GM19043 (cell line): Measurements from ENCODE around the gene SH3PXD2B.
"Not testable (repeated sequence)": the region's sequence is repeated elsewhere in the genome, so short reads cannot be mapped to it uniquely, and the experiment has no call there.

Source experiments
- ATAC-seq: cut with Tn5 transposase; IDR thresholded peaks from one replicate; pipeline ENCODE4 v1.9.1; 2021; ENCODE audit warnings: low read depth; ENCODE audit not compliant: unreplicated experiment

The SH3PXD2B gene

GRCh38 chr5:172403817-172404216 is 50.5 kb downstream of the SH3PXD2B start:
- ATAC-seq: no peak

GRCh38 chr5:172403189-172403796 is 51.0 kb downstream of the SH3PXD2B start:
- no peak for ATAC-seq

GRCh38 chr5:172402531-172403188 is 51.7 kb downstream of the SH3PXD2B start:
- no peak for ATAC-seq

DNA sequence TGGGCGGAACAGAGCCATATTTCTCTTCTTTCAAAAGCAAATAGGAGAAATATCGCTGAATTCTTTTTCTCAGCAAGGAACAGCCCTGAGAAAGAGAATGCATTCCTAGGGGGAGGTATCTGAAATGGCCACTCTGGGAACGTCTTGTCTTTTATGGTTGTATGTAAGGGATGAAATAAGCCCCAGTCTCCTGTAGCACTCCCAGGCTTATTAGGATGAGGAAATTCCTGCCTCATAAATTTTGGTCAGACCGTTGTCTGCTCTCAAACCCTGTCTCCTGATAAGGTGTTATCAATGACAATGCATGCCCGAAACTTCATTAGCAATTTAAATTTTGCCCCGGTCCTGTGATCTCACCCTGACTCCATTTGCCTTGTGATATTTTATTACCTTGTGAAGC is 52.3 kb downstream of the SH3PXD2B start:
- ATAC-seq: not testable (repeated sequence)

DNA sequence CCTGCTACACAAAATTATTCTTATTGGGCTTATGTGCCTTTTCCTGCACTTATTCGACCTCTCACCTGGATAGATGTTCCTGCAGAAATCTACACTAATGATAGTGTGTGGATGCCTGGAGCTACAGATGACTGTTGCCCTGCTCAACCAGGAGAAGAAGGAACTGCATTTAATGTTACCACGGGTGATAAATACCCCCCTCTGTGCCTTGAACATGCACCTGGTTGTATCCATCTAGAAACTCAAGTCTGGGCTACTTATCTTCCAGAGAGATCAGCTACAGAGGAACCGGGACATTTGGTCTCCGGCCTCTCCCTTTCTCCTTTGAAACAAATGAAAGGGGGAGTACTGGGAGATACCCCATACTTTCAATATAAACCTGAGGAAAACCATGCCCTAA is 54.5 kb downstream of the SH3PXD2B start:
- ATAC-seq: no peak

- no peak for ATAC-seq
Measured at GRCh38 chr5:172399336-172399735, 55.0 kb downstream of the SH3PXD2B start.

DNA sequence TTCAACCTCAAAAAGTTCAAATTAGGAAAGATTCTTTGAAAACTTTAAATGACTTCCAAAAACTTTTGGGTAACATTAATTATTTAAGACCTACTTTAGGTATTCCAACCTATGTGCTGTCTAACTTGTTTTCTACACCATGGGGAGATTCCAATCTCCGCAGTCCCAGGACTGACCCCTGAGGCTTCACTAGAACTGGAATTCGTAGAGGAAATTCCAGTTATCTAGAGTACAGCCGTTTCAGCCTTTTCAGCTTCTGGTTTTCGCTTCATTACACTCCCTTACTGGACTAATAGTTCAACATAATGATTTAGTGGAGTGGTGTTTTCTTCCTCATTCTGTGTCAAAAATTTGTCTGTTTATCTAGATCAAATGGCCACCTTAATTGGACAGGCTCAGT is 55.7 kb downstream of the SH3PXD2B start:
- not testable (repeated sequence) for ATAC-seq

DNA sequence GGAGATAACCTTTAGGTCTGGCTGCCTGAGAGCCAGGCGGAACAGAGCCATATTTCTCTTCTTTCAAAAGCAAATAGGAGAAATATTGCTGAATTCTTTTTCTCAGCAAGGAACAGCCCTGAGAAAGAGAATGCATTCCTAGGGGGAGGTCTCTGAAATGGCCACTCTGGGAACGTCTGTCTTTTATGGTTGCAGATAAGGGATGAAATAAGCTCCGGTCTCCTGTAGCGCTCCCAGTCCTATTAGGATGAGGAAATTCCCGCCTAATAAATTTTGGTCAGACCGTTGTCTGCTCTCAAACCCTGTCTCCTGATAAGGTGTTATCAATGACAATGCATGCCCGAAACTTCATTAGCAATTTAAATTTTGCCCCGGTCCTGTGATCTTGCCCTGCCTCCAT is 57.3 kb downstream of the SH3PXD2B start:
- ATAC-seq: not testable (repeated sequence)

DNA sequence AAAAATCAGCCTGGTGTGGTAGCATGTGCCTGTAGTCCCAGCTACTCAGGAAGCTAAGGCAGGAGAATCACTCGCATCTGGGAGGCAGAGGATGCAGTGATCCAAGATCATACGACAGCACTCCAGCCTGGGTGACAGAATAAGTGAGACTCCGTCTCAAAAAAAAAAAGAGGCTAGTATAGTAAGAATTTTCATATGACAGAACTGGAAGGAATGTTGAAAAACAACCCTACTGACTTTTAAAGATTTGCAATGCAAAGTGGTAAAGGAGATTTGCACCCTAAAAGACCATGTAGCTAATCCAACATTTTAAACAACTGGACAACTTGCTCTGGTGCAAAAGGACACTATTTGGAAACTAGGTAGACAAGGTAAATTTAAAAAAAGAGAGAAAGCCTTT is 58.1 kb downstream of the SH3PXD2B start:
- no peak for ATAC-seq

GRCh38 chr5:172395483-172395882 is 58.8 kb downstream of the SH3PXD2B start:
- ATAC-seq: no peak

GRCh38 chr5:172389578-172390112 is 64.7 kb downstream of the SH3PXD2B start:
- no peak for ATAC-seq

GRCh38 chr5:172388246-172388733 is 66.0 kb downstream of the SH3PXD2B start:
- no peak for ATAC-seq

GRCh38 chr5:172385707-172386106 is 68.6 kb downstream of the SH3PXD2B start:
- ATAC-seq: no peak

- no peak for ATAC-seq
Measured at GRCh38 chr5:172385010-172385563, 69.2 kb downstream of the SH3PXD2B start.

DNA sequence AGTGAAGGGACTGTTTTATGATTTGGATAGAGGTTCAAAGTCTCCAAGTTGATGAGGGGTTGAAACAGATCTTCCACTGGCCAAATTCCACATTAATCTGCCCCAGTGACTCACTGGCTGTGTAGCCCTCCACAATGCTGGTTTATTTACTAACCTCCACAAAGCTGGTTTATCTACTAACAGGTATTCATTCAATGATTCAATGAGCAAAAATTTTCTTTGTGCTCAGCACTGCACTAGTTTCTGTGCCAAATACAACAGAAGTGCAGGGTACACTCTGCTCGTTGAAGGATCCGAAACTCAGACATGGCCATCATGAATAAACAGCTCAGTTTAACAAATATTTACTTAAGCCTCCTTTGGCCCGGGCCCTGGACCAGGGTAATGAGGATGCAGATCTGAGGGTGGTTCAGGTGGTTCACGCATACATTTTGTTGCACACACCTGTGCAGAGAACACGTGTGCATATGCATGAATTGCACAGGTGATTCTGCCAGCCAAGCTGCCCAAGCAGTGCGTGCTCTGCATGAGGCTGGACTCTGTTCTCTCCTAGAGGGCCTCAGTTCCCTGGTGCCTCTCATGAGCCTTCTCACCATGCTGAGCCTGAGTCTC is 71.0 kb downstream of the SH3PXD2B start:
- ATAC-seq: no peak

DNA sequence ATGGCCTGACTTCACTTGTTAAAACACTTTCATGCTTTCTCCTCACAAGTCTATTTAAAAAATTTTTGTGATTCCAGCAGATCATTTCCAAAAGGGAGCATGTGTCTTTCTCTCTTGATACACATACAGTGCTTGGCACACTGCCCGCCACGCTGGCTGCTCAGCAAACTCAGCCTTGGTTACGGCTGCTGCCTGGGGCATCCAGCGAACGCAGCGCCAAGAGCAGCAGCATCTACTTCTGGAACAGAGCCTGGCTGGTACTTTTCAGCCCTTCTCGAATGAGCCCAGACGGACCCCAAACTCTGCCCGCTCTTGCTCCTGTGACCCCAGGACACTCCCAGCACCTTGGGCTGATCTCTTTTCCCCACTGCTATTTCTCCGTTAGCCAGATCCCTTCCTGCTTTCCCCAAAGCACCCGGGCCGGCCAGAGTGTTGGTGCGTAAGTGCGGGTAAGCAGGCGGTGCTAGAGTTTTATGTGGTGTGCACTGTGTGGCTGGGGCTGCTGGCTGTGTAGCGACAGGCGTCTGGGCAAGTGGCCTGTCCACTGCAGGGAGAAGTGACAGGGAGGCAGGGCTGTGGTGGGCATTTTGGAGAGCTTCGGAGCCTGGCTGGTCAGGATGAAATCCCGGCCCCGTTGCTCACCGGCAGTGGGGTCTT is 73.2 kb downstream of the SH3PXD2B start:
- ATAC-seq: no peak

DNA sequence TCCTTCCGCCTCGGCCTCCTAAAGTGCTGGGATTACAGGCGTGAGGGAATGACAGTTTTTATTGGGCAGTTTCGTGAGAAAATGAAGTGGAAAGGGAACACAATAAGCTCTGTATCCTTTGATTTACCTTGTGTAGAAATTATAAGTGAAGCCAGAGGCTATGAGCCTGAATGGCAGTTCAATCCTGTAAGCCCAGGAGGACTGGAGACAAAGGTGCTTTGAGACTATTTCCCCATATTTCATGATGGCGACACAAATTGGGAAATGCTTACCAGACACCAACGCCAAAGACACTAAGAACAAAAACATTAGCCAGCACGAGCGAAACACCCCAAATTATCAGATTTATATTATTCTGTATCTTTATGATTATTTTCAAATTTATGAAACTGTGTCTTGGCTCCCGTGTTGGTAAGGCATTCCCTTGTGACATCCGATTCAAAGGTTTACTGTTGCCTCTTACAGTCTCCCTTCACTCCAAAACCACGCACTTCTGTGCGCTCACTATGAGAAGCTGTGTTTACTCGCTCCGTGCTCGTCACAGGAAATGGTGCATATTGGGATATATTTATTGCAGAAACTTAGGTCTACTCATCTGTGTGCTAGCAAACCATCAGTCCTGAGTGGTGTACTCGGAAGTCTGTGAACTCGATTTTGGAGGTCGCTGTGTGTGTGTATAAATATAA is 73.9 kb downstream of the SH3PXD2B start:
- ATAC-seq: no peak

- ATAC-seq: no peak
Measured at GRCh38 chr5:172379481-172379880, 74.8 kb downstream of the SH3PXD2B start.

DNA sequence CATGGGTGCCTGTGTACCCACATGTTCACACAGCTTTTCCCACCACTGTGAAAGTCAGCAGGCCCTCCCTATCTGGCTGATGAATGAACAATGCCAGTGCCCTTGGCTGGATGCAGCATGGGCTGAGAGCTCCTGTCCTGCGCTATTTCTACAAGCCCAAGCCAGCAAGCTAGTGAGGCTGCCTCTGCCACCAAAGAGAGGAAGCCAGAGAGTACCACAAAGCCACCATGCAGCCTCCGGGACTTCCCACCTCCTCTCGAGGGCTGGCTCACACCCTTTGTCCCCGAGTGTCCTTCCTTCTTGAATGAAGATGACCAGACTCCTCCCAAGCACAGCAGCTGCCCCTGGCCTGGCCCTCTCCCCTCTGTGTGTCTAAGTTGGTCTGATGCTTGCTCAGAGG is 76.5 kb downstream of the SH3PXD2B start:
- ATAC-seq: no peak

DNA sequence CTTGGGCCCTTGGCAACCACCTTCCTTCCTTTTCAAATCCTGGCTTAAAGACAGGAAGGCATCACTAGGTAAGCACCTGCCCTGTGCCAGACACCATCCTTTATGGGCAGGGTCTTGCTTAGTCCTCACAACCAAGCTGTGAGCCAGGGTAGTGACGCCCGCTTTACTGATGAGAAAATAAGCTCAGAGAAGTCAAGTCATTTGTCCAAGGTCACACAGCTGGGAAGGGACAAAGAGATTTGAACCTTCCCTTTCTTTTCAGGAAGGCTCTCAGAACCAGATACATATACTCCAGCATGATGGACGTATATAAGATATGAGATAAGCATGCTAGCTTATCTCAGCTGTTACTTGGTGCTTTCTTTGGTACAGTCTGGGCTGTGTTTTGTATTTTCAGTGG is 76.9 kb downstream of the SH3PXD2B start:
- ATAC-seq: no peak
